ENCODE results near the gene PSMD2. TPM values are rescaled to one million over a fixed set of nuclear protein-coding genes. Genes with fewer than 3 reads are reported as not detected.

The PSMD2 gene
- total RNA-seq, 1 experiment from 2014 or later, result 359 TPM

GRCh38 chr3:184335291-184335660 is 36.2 kb downstream of the PSMD2 start:
- Mint-ChIP-seq H3K4me3 (peak overlapping the region; percentile 92), H3K27me3 (ENCODE audit: low read depth) (no peaks in the 10 kb centered on the region), H3K4me1 (peaks cover 30% of the 10 kb centered on the region), H3K36me3 (peaks cover 40% of the 10 kb centered on the region), H3K9me3 (no peaks in the 10 kb centered on the region), H3K27ac (peak overlapping the region; percentile 95)
- CTCF ChIA-PET, result no interaction called here
- TF ChIP-seq ZNF671 (CRISPR knock-in tag; IDR thresholded peaks at IDR 0.05) (no peak), ERG (CRISPR knock-in tag; IDR thresholded peaks at IDR 0.05) (no peak), NR1H2 (CRISPR knock-in tag; IDR thresholded peaks at IDR 0.05) (no peak), ZNF121 (CRISPR knock-in tag; IDR thresholded peaks at IDR 0.05) (no peak), STAT6 (CRISPR knock-in tag; conservative IDR thresholded peaks at IDR 0.05; ENCODE audit: low read depth) (no peak), MLX (CRISPR knock-in tag; IDR thresholded peaks at IDR 0.05) (no peak), ELF4 (CRISPR knock-in tag; IDR thresholded peaks at IDR 0.05; ENCODE audit: low read depth) (no peak), ZNF425 (CRISPR knock-in tag; conservative IDR thresholded peaks at IDR 0.05) (no peak), RORB (CRISPR knock-in tag; IDR thresholded peaks at IDR 0.05) (no peak), ZNF281 (CRISPR knock-in tag; IDR thresholded peaks at IDR 0.05) (no peak), USF2 (CRISPR knock-in tag; IDR thresholded peaks at IDR 0.05) (no peak), ZNF232 (CRISPR knock-in tag; IDR thresholded peaks at IDR 0.05) (no peak), ZNF138 (CRISPR knock-in tag; conservative IDR thresholded peaks at IDR 0.05) (no peak), AR (CRISPR knock-in tag; IDR thresholded peaks at IDR 0.05) (no peak), TP53 (CRISPR knock-in tag; IDR thresholded peaks at IDR 0.05) (no peak), TCF7 (CRISPR knock-in tag; IDR thresholded peaks at IDR 0.05; ENCODE audit: low read depth) (no peak)
- POLR2A ChIA-PET, result interaction anchor here (0.5 to 0.7 kb wide), 2 partner anchors 13 to 24 kb away, joined by 3 to 6 read pairs; no protein-coding TSS in a partner anchor
- DNase-seq (ENCODE audit: low spot score), result no peak
- peak; percentile 0; the same call in 1 of the 2 replicates for ATAC-seq

Data from WTC11 (cell line).